Left ventricle myocardium inferior (tissue), 1 donor: ENCODE results near the gene HERPUD2. TPM values are rescaled to one million over a fixed set of nuclear protein-coding genes. Genes with fewer than 3 reads are reported as not detected.

Experiments used
- total RNA-seq: library from RNA; stranded (reverse); fragmentation: NEBNext Ultra II Directional; extraction: Animal tissue kit (Norgen Biotek cat#: 25700); gene quantifications from one replicate; pipeline ENCODE4 v1.2.1, GENCODE V29; 2021
- donor health status: DM: no; HTN: yes; CAD: no; lungs with severe emphysema.

HERPUD2 gene
- total RNA-seq, 1 donor from 2014 or later: 13.6 TPM

Other genes with a start within 250 kb of the HERPUD2 start
- gene SEPTIN7, start 105.9 kb upstream of the HERPUD2 start, total RNA-seq: 187 TPM